K562 (cell line): ENCODE data around the gene BZW1. TPM values are rescaled to one million over a fixed set of nuclear protein-coding genes. Genes with fewer than 3 reads are reported as not detected.
A peak's percentile ranks its signal among the peaks of the same experiment; 100 is the strongest.

ENCODE experiments used
- CTBP1 ChIP-seq: fragments of 450-650 bp; IDR thresholded peaks from 2 replicates; pipeline ENCODE4 v1.6.1; 2016; ENCODE audit warnings: borderline replicate concordance
- DNMT1 ChIP-seq: fragments of 450-650 bp; IDR thresholded peaks from 2 replicates; pipeline ENCODE4 v1.6.1; 2016; ENCODE audit warnings: antibody characterized with exemption, mild to moderate bottlenecking
- SMAD2 ChIP-seq: fragments of 150-350 bp; IDR thresholded peaks from 2 replicates; pipeline ENCODE4 v1.6.1; 2014; ENCODE audit warnings: low read depth, mild to moderate bottlenecking, low read length
- STAT5A ChIP-seq: IDR thresholded peaks from 2 replicates; pipeline ENCODE4 v1.6.1; 2012; ENCODE audit warnings: low read length, inconsistent platforms, borderline replicate concordance
- ZKSCAN3 ChIP-seq: fragments of 250-450 bp; sonication (Bioruptor Pico); IDR thresholded peaks from 2 replicates; pipeline ENCODE4 v1.4.0; 2020
- polyA plus RNA-seq, 8 experiments: library from polyadenylated mRNA; depleted of rRNA in 4 of 8; stranded (reverse) in 5 of 8; unstranded in 3 of 8; fragments of >200 nt; fragmentation: Nextera tagmentation in 2 of 8; fragmentation: Illumina TruSeq in 1 of 8; extraction: Ambion mirVana in 2 of 8; extraction: Trizol in 1 of 8; gene quantifications; 2 replicates each; pipeline versions ENCODE4 v1.2.1 to v1.2.3, GENCODE V29; 2011 to 2014; ENCODE audit warnings: inconsistent platforms in 1 of 8, missing spikeins in 1 of 8
- total RNA-seq, 7 experiments: library from RNA; depleted of rRNA in 6 of 7; stranded (reverse); fragments of >200 nt in 6 of 7; fragmentation: Illumina TruSeq in 2 of 7; extraction: Trizol in 2 of 7; gene quantifications; 2 replicates each; pipeline versions ENCODE4 v1.2.1 to v1.2.3, GENCODE V29; 2011 to 2021; ENCODE audit warnings: low replicate concordance in 1 of 7
- TF ChIP-seq, protein P1 (sequence below): fragments of 450-650 bp; IDR thresholded peaks from 2 replicates; pipeline ENCODE4 v1.6.1; 2016; ENCODE audit warnings: mild to moderate bottlenecking, moderate library complexity
- TF ChIP-seq, protein P2 (sequence below): fragments of 450-650 bp; IDR thresholded peaks from 2 replicates; pipeline ENCODE4 v1.6.1; 2016; ENCODE audit warnings: low read depth

The BZW1 gene
- total and polyA plus RNA-seq, 9 of the 15 experiments (the other 6 are each of a cell fraction or from before 2014, with no cell fraction given): 110 to 244 (median 198) TPM

DNA sequence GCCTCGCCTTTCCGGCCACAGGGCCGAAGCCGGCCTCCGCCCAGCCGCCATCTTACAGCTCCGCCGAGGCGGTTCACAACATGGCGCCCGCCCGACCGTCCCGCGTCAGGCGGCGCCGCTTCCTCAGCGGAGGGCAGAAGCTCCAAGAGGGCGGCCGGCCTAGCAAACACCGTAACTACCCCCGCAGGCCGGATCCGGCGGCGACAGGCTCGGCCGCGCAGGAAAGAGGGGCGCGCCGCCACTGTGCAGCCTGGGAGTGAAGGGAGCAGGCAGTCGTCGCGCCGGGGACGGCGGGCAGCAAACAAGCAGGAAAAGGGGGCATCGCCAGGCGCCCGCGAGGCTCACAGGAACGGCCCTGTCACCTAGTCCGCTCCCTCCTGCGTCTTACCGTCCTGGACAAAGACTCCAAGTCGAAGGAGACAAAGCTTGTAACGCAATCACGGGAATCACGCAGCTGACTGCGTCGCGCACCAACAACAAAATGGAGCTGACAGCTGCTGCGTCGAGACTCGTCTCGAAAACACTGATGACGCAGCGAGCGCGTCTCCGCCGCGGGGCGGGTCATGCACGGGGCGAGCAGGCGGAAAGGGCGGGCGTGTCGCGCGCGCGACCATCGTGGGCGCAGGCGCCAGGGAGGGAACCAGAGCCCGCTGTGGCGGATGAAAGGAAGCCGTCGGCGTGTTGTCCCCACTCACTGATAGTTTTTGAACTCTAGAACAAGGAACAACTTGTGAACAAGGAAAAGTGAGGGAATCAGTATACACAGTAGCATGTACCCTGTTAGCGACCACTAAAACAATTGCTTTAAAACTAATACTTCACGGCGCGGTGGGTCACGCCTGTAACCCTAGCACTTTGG lies 52.7 kb downstream of the BZW1 start, which contains the start of gene CLK1 (continued):
- peak; percentile 63 for TF ChIP-seq CTBP1
- no peak for TF ChIP-seq DNMT1
- TF ChIP-seq, protein P1, sequence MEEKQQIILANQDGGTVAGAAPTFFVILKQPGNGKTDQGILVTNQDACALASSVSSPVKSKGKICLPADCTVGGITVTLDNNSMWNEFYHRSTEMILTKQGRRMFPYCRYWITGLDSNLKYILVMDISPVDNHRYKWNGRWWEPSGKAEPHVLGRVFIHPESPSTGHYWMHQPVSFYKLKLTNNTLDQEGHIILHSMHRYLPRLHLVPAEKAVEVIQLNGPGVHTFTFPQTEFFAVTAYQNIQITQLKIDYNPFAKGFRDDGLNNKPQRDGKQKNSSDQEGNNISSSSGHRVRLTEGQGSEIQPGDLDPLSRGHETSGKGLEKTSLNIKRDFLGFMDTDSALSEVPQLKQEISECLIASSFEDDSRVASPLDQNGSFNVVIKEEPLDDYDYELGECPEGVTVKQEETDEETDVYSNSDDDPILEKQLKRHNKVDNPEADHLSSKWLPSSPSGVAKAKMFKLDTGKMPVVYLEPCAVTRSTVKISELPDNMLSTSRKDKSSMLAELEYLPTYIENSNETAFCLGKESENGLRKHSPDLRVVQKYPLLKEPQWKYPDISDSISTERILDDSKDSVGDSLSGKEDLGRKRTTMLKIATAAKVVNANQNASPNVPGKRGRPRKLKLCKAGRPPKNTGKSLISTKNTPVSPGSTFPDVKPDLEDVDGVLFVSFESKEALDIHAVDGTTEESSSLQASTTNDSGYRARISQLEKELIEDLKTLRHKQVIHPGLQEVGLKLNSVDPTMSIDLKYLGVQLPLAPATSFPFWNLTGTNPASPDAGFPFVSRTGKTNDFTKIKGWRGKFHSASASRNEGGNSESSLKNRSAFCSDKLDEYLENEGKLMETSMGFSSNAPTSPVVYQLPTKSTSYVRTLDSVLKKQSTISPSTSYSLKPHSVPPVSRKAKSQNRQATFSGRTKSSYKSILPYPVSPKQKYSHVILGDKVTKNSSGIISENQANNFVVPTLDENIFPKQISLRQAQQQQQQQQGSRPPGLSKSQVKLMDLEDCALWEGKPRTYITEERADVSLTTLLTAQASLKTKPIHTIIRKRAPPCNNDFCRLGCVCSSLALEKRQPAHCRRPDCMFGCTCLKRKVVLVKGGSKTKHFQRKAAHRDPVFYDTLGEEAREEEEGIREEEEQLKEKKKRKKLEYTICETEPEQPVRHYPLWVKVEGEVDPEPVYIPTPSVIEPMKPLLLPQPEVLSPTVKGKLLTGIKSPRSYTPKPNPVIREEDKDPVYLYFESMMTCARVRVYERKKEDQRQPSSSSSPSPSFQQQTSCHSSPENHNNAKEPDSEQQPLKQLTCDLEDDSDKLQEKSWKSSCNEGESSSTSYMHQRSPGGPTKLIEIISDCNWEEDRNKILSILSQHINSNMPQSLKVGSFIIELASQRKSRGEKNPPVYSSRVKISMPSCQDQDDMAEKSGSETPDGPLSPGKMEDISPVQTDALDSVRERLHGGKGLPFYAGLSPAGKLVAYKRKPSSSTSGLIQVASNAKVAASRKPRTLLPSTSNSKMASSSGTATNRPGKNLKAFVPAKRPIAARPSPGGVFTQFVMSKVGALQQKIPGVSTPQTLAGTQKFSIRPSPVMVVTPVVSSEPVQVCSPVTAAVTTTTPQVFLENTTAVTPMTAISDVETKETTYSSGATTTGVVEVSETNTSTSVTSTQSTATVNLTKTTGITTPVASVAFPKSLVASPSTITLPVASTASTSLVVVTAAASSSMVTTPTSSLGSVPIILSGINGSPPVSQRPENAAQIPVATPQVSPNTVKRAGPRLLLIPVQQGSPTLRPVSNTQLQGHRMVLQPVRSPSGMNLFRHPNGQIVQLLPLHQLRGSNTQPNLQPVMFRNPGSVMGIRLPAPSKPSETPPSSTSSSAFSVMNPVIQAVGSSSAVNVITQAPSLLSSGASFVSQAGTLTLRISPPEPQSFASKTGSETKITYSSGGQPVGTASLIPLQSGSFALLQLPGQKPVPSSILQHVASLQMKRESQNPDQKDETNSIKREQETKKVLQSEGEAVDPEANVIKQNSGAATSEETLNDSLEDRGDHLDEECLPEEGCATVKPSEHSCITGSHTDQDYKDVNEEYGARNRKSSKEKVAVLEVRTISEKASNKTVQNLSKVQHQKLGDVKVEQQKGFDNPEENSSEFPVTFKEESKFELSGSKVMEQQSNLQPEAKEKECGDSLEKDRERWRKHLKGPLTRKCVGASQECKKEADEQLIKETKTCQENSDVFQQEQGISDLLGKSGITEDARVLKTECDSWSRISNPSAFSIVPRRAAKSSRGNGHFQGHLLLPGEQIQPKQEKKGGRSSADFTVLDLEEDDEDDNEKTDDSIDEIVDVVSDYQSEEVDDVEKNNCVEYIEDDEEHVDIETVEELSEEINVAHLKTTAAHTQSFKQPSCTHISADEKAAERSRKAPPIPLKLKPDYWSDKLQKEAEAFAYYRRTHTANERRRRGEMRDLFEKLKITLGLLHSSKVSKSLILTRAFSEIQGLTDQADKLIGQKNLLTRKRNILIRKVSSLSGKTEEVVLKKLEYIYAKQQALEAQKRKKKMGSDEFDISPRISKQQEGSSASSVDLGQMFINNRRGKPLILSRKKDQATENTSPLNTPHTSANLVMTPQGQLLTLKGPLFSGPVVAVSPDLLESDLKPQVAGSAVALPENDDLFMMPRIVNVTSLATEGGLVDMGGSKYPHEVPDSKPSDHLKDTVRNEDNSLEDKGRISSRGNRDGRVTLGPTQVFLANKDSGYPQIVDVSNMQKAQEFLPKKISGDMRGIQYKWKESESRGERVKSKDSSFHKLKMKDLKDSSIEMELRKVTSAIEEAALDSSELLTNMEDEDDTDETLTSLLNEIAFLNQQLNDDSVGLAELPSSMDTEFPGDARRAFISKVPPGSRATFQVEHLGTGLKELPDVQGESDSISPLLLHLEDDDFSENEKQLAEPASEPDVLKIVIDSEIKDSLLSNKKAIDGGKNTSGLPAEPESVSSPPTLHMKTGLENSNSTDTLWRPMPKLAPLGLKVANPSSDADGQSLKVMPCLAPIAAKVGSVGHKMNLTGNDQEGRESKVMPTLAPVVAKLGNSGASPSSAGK: peak; percentile 89
- TF ChIP-seq STAT5A: no peak
- no peak for TF ChIP-seq SMAD2
- TF ChIP-seq ZKSCAN3: no peak
- TF ChIP-seq, protein P2, sequence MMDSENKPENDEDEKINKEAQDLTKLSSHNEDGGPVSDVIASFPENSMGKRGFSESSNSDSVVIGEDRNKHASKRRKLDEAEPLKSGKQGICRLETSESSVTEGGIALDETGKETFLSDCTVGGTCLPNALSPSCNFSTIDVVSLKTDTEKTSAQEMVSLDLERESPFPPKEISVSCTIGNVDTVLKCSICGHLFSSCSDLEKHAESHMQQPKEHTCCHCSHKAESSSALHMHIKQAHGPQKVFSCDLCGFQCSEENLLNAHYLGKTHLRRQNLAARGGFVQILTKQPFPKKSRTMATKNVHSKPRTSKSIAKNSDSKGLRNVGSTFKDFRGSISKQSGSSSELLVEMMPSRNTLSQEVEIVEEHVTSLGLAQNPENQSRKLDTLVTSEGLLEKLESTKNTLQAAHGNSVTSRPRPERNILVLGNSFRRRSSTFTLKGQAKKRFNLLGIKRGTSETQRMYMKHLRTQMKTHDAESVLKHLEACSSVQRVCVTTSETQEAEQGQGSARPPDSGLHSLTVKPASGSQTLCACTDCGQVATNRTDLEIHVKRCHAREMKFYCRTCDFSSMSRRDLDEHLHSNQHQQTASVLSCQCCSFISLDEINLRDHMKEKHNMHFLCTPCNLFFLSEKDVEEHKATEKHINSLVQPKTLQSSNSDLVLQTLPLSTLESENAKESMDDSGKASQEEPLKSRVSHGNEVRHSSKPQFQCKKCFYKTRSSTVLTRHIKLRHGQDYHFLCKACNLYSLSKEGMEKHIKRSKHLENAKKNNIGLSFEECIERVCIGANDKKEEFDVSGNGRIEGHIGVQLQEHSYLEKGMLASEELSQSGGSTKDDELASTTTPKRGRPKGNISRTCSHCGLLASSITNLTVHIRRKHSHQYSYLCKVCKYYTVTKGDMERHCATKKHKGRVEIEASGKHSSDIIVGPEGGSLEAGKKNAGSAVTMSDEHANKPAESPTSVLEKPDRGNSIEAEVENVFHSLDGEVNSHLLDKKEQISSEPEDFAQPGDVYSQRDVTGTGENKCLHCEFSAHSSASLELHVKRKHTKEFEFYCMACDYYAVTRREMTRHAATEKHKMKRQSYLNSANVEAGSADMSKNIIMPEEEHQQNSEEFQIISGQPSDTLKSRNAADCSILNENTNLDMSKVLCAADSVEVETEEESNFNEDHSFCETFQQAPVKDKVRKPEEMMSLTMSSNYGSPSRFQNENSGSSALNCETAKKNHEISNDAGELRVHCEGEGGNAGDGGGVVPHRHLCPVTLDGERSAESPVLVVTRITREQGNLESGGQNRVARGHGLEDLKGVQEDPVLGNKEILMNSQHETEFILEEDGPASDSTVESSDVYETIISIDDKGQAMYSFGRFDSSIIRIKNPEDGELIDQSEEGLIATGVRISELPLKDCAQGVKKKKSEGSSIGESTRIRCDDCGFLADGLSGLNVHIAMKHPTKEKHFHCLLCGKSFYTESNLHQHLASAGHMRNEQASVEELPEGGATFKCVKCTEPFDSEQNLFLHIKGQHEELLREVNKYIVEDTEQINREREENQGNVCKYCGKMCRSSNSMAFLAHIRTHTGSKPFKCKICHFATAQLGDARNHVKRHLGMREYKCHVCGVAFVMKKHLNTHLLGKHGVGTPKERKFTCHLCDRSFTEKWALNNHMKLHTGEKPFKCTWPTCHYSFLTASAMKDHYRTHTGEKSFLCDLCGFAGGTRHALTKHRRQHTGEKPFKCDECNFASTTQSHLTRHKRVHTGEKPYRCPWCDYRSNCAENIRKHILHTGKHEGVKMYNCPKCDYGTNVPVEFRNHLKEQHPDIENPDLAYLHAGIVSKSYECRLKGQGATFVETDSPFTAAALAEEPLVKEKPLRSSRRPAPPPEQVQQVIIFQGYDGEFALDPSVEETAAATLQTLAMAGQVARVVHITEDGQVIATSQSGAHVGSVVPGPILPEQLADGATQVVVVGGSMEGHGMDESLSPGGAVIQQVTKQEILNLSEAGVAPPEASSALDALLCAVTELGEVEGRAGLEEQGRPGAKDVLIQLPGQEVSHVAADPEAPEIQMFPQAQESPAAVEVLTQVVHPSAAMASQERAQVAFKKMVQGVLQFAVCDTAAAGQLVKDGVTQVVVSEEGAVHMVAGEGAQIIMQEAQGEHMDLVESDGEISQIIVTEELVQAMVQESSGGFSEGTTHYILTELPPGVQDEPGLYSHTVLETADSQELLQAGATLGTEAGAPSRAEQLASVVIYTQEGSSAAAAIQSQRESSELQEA: no peak
